Measurements from ENCODE around the gene BCL10. TPM values are rescaled to one million over a fixed set of nuclear protein-coding genes. Genes with fewer than 3 reads are reported as not detected.

BCL10 gene
- total and polyA plus RNA-seq, 2 of the 13 experiments (the other 11 are each of a cell fraction or from before 2014, with no cell fraction given): 3.7 to 14.1 TPM

GRCh38 chr1:85228972-85229371, 47.5 kb downstream of the BCL10 start:
- BruUV-seq (replicated peaks): no TSS peak
- Histone ChIP-seq H3K9me3 (ENCODE audit: low read length) (no peaks in the 10 kb centered on the region), H3K27ac (ENCODE audit: extremely low read length, insufficient read depth, low read length) (no peak overlapping the region), H3K4me2 (ENCODE audit: low read depth, low read length) (no peak overlapping the region; the same call in 1 of the 2 replicates), H4K20me1 (ENCODE audit: insufficient read depth, low read length) (no peaks in the 10 kb centered on the region), H3K79me2 (ENCODE audit: insufficient read depth, low read length) (no peaks in the 10 kb centered on the region), H3K9ac (ENCODE audit: insufficient read depth, low read depth, low read length) (no peak overlapping the region), H3K4me1 (ENCODE audit: insufficient read depth, low read length) (peaks cover 21% of the 10 kb centered on the region), H3K27me3 (ENCODE audit: control insufficient read depth in 1 of 2, insufficient read depth in 2 of 2, low read length in 2 of 2) (no peaks in the 10 kb centered on the region), H2AFZ (ENCODE audit: low read length) (no peak overlapping the region), H3K36me3 (replicated peaks in 1 of 2; ENCODE audit: control insufficient read depth in 1 of 2, insufficient read depth in 2 of 2, low read length in 2 of 2) (no peaks in the 10 kb centered on the region), H3K4me3 (replicated peaks in 1 of 3; ENCODE audit: insufficient read depth in 1 of 3, low read depth in 2 of 3, low read length in 3 of 3) (no peak overlapping the region)
- DNase-seq (ENCODE audit: low spot score) (no peak), FAIRE-seq (no peak), ATAC-seq (no peak)
- intact Hi-C loops (cut with micrococcal nuclease; ENCODE audit: unreplicated experiment) (no loop called here), in situ Hi-C loops (cut with HindIII; ENCODE audit: extremely low pct_ligation_motif_present, low pct_unique_long_range_greater_than_20kb) (no loop called here)
- POLR2A ChIA-PET: no interaction called here
- CTCF ChIA-PET (ENCODE audit: low intra/inter-chr PET ratio, low total read pairs): no interaction called here
- 89% methylated on average over 1 of the region's 1 CpG for WGBS (ENCODE audit: low lambda C conversion rate)
- TF ChIP-seq ZNF441 (CRISPR knock-in tag; IDR thresholded peaks at IDR 0.05; ENCODE audit: borderline replicate concordance) (no peak), ZNF446 (CRISPR knock-in tag; IDR thresholded peaks at IDR 0.05) (no peak), RERE (CRISPR knock-in tag; IDR thresholded peaks at IDR 0.05; ENCODE audit: low read depth) (no peak), AKAP8 (CRISPR knock-in tag; IDR thresholded peaks at IDR 0.05) (no peak), BRCA1 (CRISPR knock-in tag; IDR thresholded peaks at IDR 0.05) (no peak), ZNF639 (CRISPR knock-in tag; conservative IDR thresholded peaks at IDR 0.05) (no peak), FOXC1 (CRISPR knock-in tag; IDR thresholded peaks at IDR 0.05; ENCODE audit: borderline replicate concordance) (no peak), CENPBD1 (CRISPR knock-in tag; IDR thresholded peaks at IDR 0.05; ENCODE audit: borderline replicate concordance, low read depth) (no peak), ZNF451 (CRISPR knock-in tag; IDR thresholded peaks at IDR 0.05) (no peak), ZNF280D (CRISPR knock-in tag; IDR thresholded peaks at IDR 0.05) (no peak), CBFB (CRISPR knock-in tag; IDR thresholded peaks at IDR 0.05) (no peak), EHMT2 (IDR thresholded peaks at IDR 0.05; ENCODE audit: borderline replicate concordance, low read depth, low read length) (no peak), MYPOP (CRISPR knock-in tag; IDR thresholded peaks at IDR 0.05) (no peak), ZNF780A (CRISPR knock-in tag; IDR thresholded peaks at IDR 0.05) (no peak)
